Neural progenitor cell (in vitro differentiated cells): ENCODE results near the gene TXK.

ENCODE experiments used
- CTCF ChIP-seq: fragments of 200-600 bp; sonication (generic); IDR thresholded peaks from 2 replicates; pipeline ENCODE4 v1.5.1; 2017; ENCODE audit warnings: antibody characterized with exemption, mild to moderate bottlenecking
- EZH2 ChIP-seq: fragments of 200-600 bp; sonication (generic); IDR thresholded peaks from 2 replicates; pipeline ENCODE4 v1.6.1; 2017; ENCODE audit warnings: antibody characterized with exemption, mild to moderate bottlenecking, moderate library complexity

GRCh38 chr4:48152259-48152658 is 18.2 kb upstream of the TXK start:
- TF ChIP-seq CTCF (no peak), EZH2 (no peak)
